Effector memory CD8-positive, alpha-beta T cell (primary cell): Measurements from ENCODE around the gene INTS1.
A peak's percentile ranks its signal among the peaks of the same experiment; 100 is the strongest.

Source experiments
- ATAC-seq: fragments of 150-1000 bp; cut with Tn5 transposase; replicated peaks from 2 replicates; pipeline ENCODE4 v1.10.0; 2021; ENCODE audit warnings: mild to moderate bottlenecking, moderate library complexity
- DNase-seq, 3 experiments: peaks; one replicate each; pipeline ENCODE4 v3.0.0; 2021
- H3K27ac Mint-ChIP-seq, 2 donors: one replicate each; pipeline ENCODE4 v1.8.0; 2022; ENCODE audit warnings: mild to moderate bottlenecking in 2 of 2, mixed read lengths in 2 of 2, moderate library complexity in 2 of 2
- H3K27me3 Mint-ChIP-seq, 2 donors: one replicate each; pipeline ENCODE4 v1.8.0; 2022; ENCODE audit warnings: mixed read lengths in 2 of 2
- H3K36me3 Mint-ChIP-seq: one replicate; pipeline ENCODE4 v1.8.0; 2022; ENCODE audit warnings: mild to moderate bottlenecking, moderate library complexity, mixed read lengths; ENCODE audit not compliant: insufficient read depth
- H3K4me1 Mint-ChIP-seq, 2 donors: one replicate each; pipeline ENCODE4 v1.8.0; 2022; ENCODE audit warnings: low read depth in 2 of 2, mixed read lengths in 2 of 2
- H3K4me3 Mint-ChIP-seq, 2 donors: one replicate each; pipeline ENCODE4 v1.8.0; 2022; ENCODE audit warnings: mild to moderate bottlenecking in 2 of 2, mixed read lengths in 2 of 2, moderate library complexity in 2 of 2
- H3K9me3 Mint-ChIP-seq, 2 donors: one replicate each; pipeline ENCODE4 v1.8.0; 2022; ENCODE audit warnings: mixed read lengths in 2 of 2

The INTS1 gene

GRCh38 chr7:1537535-1538412, 33.6 kb upstream of the INTS1 start:
- Mint-ChIP-seq H3K9me3 (no peaks in the 10 kb centered on the region), H3K4me3 (no peak overlapping the region), H3K4me1 (peaks cover 12 to 16% of the 10 kb centered on the region in 2 donors), H3K36me3 (peaks cover 53% of the 10 kb centered on the region), H3K27ac (no peak overlapping the region), H3K27me3 (no peaks in the 10 kb centered on the region)
- DNase-seq (no peak), ATAC-seq (no peak)

DNA sequence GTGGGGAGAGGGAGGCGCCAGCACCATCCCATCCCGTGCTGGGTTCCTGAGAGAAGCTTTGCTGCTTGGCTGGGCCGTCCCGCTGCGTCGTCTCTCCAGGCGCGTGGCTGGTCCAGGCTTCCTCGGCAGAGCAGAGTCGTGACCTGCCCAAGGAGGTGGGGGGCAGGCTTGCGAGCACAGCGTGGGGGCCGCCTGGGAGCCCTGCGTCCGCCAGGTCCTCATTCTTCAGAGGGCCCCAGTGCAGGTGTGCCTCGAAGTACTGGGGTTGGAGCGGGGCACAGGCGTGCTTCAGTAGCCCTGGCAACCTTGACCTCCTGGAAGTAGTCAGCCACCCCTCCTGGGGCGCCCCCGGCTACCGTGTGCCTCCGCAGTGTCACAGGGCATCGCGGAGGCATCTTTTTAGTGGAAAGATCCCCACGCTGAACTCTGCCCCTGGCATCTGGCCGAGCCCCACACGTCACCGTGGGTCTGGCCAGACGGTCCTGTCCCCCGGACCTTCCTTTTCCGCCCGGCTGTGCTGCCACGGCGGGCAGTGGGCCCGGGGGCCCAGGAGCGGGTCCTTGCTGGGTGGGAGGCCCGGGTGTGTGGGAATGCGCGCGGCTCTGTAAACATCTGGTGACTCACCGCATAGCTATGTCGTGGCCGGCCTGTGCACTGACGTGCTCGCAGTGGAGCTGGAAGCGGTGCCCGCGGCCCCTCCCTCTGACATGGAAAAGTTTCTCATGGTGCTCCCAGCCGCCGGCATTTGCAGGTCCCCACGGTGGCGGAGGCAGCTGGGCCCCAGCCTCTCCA, 32.8 kb upstream of the INTS1 start:
- H3K4me1 Mint-ChIP-seq, result peaks cover 20% of the 10 kb centered on the region in 2 donors
- H3K27ac Mint-ChIP-seq, result no peak overlapping the region
- ATAC-seq, result no peak
- H3K9me3 Mint-ChIP-seq, result no peaks in the 10 kb centered on the region
- peaks cover 53% of the 10 kb centered on the region for H3K36me3 Mint-ChIP-seq
- no peak overlapping the region for H3K4me3 Mint-ChIP-seq
- no peak for DNase-seq
- no peaks in the 10 kb centered on the region for H3K27me3 Mint-ChIP-seq

DNA sequence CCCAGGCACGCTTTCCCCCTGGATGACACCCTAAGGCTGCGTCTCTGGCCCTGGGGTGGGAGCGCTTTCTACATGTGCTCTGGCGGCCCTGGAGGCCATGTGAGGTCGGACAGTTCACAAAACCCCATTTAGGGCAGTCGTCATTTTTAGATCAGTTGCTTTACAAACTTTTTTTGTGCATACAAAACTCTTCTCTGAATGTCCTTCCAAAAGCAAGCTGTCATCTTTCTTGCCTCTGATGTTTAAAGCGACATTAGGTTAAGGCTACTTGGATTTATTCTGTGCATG, 32.2 kb upstream of the INTS1 start:
- H3K9me3 Mint-ChIP-seq, result no peaks in the 10 kb centered on the region
- H3K4me1 Mint-ChIP-seq, result peaks cover 25 to 26% of the 10 kb centered on the region in 2 donors
- H3K36me3 Mint-ChIP-seq, result peaks cover 53% of the 10 kb centered on the region
- no peak for ATAC-seq
- no peaks in the 10 kb centered on the region for H3K27me3 Mint-ChIP-seq
- H3K4me3 Mint-ChIP-seq, result no peak overlapping the region
- DNase-seq, result no peak
- H3K27ac Mint-ChIP-seq, result no peak overlapping the region

GRCh38 chr7:1535701-1536454, 31.7 kb upstream of the INTS1 start:
- H3K4me3 Mint-ChIP-seq, result no peak overlapping the region
- ATAC-seq, result no peak
- peaks cover 49% of the 10 kb centered on the region for H3K36me3 Mint-ChIP-seq
- no peaks in the 10 kb centered on the region for H3K27me3 Mint-ChIP-seq
- H3K27ac Mint-ChIP-seq, result no peak overlapping the region
- DNase-seq, result no peak
- no peaks in the 10 kb centered on the region for H3K9me3 Mint-ChIP-seq
- H3K4me1 Mint-ChIP-seq, result peaks cover 26 to 27% of the 10 kb centered on the region in 2 donors

GRCh38 chr7:1535100-1535458, 30.9 kb upstream of the INTS1 start:
- H3K4me1 Mint-ChIP-seq, result peaks cover 26 to 27% of the 10 kb centered on the region in 2 donors
- ATAC-seq (no peak), DNase-seq (no peak)
- no peaks in the 10 kb centered on the region for H3K9me3 Mint-ChIP-seq
- no peak overlapping the region for H3K27ac Mint-ChIP-seq
- H3K36me3 Mint-ChIP-seq, result peaks cover 45% of the 10 kb centered on the region
- H3K27me3 Mint-ChIP-seq, result no peaks in the 10 kb centered on the region
- H3K4me3 Mint-ChIP-seq, result peak overlapping the region; percentile 10 to 47

DNA sequence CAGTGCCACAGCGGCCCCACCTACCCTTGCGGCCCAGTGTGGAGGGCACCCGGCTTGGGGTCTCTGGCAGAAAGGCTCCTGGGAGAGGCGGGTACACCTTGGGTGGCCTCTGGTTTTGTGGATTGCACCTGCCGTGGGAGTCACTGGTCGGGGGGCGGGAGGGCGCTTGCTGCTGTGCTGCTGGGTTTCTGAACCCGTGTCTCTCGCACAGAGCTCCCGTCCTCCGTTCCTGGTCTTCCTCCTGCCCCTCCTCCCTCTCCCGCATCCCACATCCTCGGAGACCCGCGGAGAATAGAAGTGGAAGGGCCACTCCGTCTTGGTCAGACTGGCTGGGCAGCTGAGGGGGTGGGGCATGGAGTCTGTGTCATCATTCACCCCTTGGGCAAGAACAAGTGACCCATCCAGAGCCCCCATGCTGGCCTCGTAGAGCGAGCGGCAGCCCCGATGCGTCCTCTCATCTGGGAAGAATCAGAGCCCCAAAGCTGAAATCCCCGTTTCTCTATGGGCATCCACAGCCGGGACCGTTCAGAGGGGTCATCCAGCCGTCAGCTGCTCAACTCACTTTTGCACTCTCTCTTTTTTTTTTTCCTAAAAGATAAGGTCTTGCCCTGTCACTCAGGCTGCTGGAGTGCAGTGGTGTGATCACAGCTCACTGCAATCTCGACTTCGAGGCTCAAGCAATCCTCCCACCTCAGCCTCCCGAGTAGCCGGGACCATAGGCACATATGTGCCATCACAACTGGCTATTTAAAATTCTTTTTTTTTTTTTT, 30.3 kb upstream of the INTS1 start:
- Mint-ChIP-seq H3K9me3 (no peaks in the 10 kb centered on the region), H3K27me3 (no peaks in the 10 kb centered on the region), H3K27ac (peak overlapping the region in 1 of 2 donors; percentile 97), H3K4me3 (peak overlapping the region; percentile 10 to 47), H3K4me1 (peaks cover 26 to 27% of the 10 kb centered on the region in 2 donors), H3K36me3 (peaks cover 42% of the 10 kb centered on the region)
- ATAC-seq (no peak), DNase-seq (no peak)

GRCh38 chr7:1533547-1534329, 29.5 kb upstream of the INTS1 start:
- no peaks in the 10 kb centered on the region for H3K9me3 Mint-ChIP-seq
- peak overlapping the region; percentile 97 to 98 for H3K27ac Mint-ChIP-seq
- peaks cover 26 to 27% of the 10 kb centered on the region in 2 donors for H3K4me1 Mint-ChIP-seq
- peaks cover 42% of the 10 kb centered on the region for H3K36me3 Mint-ChIP-seq
- H3K27me3 Mint-ChIP-seq, result no peaks in the 10 kb centered on the region
- DNase-seq (no peak), ATAC-seq (no peak)
- peak overlapping the region; percentile 88 to 90 for H3K4me3 Mint-ChIP-seq

DNA sequence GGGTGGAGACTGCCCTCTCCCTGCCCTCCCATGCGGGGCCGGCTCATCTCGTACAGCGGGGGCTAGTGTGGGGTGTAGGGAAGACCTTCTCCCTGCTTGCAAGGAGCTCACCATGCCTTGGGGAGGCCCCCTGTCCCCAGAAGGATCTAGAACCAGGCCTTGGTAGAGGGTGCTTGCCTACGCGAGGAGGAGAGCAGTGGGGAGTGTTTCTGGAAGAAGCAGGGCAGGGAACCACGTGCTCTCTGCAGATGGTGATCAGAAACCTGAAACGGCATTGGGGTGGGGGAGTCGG, 29.0 kb upstream of the INTS1 start:
- Mint-ChIP-seq H3K27me3 (no peaks in the 10 kb centered on the region), H3K36me3 (peaks cover 42% of the 10 kb centered on the region), H3K9me3 (no peaks in the 10 kb centered on the region), H3K27ac (peak overlapping the region; percentile 97 to 98), H3K4me1 (peaks cover 26 to 27% of the 10 kb centered on the region in 2 donors), H3K4me3 (peak overlapping the region; percentile 88 to 90)
- DNase-seq, result no peak
- ATAC-seq, result no peak

- H3K36me3 Mint-ChIP-seq, result peaks cover 42% of the 10 kb centered on the region
- ATAC-seq (peak; percentile 44), DNase-seq (peak in 2 of 3 experiments; percentile 40 to 45)
- H3K27me3 Mint-ChIP-seq, result no peaks in the 10 kb centered on the region
- H3K27ac Mint-ChIP-seq, result peak overlapping the region; percentile 97 to 98
- H3K9me3 Mint-ChIP-seq, result no peaks in the 10 kb centered on the region
- H3K4me3 Mint-ChIP-seq, result peak overlapping the region; percentile 88 to 90
- H3K4me1 Mint-ChIP-seq, result peaks cover 23 to 27% of the 10 kb centered on the region in 2 donors
Observed at GRCh38 chr7:1532456-1533254, 28.5 kb upstream of the INTS1 start.

DNA sequence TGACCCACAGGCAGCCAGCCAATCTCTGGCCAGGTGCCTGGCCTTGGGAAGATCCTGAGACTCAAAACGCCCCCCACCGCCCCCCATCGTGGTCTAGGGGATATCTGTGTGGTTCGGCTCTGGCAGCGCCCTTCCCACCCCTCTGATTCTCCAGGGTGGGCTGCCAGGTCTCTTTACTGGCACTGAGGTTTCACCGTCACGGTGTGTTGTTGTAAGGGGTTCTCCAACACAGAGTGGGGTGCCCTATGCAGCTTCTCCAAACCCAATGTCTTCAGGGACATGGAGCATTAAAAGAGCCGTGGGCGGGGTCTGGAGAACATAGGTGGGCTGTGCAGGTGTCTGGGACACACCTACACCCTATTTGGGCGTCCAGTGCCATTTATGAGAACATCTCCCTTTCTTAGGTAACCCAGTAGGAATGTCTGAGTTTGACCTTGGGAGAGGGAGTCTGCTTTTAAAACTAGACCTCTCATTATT, 27.8 kb upstream of the INTS1 start:
- ATAC-seq (peak; percentile 6), DNase-seq (no peak)
- Mint-ChIP-seq H3K27me3 (peaks cover under 1 to 4% of the 10 kb centered on the region in 2 donors), H3K4me3 (peak overlapping the region; percentile 88 to 90), H3K36me3 (peaks cover 42% of the 10 kb centered on the region), H3K4me1 (peaks cover 23 to 27% of the 10 kb centered on the region in 2 donors), H3K27ac (peak overlapping the region; percentile 97 to 98), H3K9me3 (no peaks in the 10 kb centered on the region)

DNA sequence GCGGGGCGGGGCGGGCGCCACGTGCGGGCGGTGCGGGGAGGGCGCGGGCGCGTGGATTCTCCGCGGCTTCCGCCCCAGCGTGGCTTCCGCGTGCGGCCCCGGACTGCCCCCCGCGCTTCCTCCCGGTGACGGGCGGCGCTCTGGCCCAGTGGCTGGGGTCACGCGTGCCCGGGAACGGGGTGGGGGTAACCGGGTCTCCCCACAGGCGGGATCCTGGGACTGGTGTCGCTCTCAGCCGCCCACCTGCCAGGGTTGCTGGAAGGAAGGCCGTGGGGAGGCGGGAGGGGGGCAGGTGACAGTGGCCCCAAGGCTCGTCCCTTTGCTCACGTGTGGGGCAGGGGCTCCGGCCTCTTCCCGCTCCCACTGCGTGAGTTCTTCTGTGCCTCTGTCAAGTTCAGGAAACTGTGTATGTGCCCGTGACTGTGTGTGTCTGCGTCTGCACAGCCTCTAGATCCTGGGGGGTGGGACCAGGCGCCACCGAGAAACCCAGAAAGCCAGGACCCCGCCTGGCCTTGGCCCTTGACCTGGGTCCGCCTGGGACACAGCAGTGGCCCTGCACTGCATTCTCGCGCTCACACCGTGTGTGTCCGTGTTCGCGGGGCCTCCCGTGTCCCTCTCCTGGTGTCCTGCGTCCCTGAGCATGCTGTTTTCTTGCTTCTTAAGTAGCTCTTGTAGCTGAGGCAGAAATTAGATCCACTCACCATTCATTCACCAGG, 27.2 kb upstream of the INTS1 start:
- peaks cover 6 to 10% of the 10 kb centered on the region in 2 donors for H3K27me3 Mint-ChIP-seq
- H3K36me3 Mint-ChIP-seq, result peaks cover 42% of the 10 kb centered on the region
- DNase-seq (peak in 2 of 3 experiments; percentile 37 to 46), ATAC-seq (peak; percentile 43)
- H3K9me3 Mint-ChIP-seq, result no peaks in the 10 kb centered on the region
- H3K4me1 Mint-ChIP-seq, result peaks cover 23 to 27% of the 10 kb centered on the region in 2 donors
- H3K27ac Mint-ChIP-seq, result peak overlapping the region; percentile 97 to 98
- H3K4me3 Mint-ChIP-seq, result peak overlapping the region; percentile 88 to 90
